Measurements from ENCODE around the gene MYDGF. TPM values are rescaled to one million over a fixed set of nuclear protein-coding genes. Genes with fewer than 3 reads are reported as not detected.
A peak's percentile ranks its signal among the peaks of the same experiment; 100 is the strongest.

The MYDGF gene
- total and polyA plus RNA-seq, 4 donors, result 85.1 to 222 (median 144) TPM

GRCh38 chr19:4650159-4650558, 20.0 kb downstream of the MYDGF start:
- no peaks in the 10 kb centered on the region for H3K9me3 ChIP-seq (ENCODE audit: control insufficient read depth in 4 of 4, low read length in 3 of 4)
- 72% methylated on average over 2 of the region's 2 CpGs for WGBS
- peaks cover 0 to 14% (median 7%) of the 10 kb centered on the region in 4 donors for H3K36me3 ChIP-seq (ENCODE audit: control insufficient read depth in 4 of 4, insufficient read depth in 3 of 4, low read depth in 1 of 4, low read length in 3 of 4)
- H3K4me3 ChIP-seq (ENCODE audit: low read depth in 1 of 3, low read length in 3 of 3), result no peak overlapping the region
- no peak for TF ChIP-seq EGR1 (IDR thresholded peaks at IDR 0.05; ENCODE audit: low read depth in 2 of 2)
- TF ChIP-seq, protein P1, sequence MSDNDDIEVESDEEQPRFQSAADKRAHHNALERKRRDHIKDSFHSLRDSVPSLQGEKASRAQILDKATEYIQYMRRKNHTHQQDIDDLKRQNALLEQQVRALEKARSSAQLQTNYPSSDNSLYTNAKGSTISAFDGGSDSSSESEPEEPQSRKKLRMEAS (IDR thresholded peaks at IDR 0.05), result no peak
- no peak for TF ChIP-seq YY1 (IDR thresholded peaks at IDR 0.05)
- TF ChIP-seq HNF4G (IDR thresholded peaks at IDR 0.05), result no peak
- no peak for TF ChIP-seq JUND (IDR thresholded peaks at IDR 0.05)
- DNase-seq (ENCODE audit: low spot score), result no peak
- no peaks in the 10 kb centered on the region for H3K27me3 ChIP-seq (ENCODE audit: control insufficient read depth in 4 of 4, insufficient read depth in 4 of 4, low read length in 3 of 4)
- H3K27ac ChIP-seq (ENCODE audit: low read depth in 1 of 2, low read length in 2 of 2), result peak overlapping the region in 1 of 2 donors; percentile 10
- H3K9ac ChIP-seq (ENCODE audit: low read depth in 1 of 2, low read length in 2 of 2), result no peak overlapping the region
- H3K4me1 ChIP-seq (ENCODE audit: control insufficient read depth in 4 of 4, insufficient read depth in 4 of 4, low read length in 3 of 4), result peaks cover 8 to 54% (median 35%) of the 10 kb centered on the region in 4 donors

- Histone ChIP-seq H3K9ac (ENCODE audit: low read depth in 1 of 2, low read length in 2 of 2) (no peak overlapping the region), H3K4me3 (ENCODE audit: low read depth in 1 of 3, low read length in 3 of 3) (no peak overlapping the region), H3K36me3 (ENCODE audit: control insufficient read depth in 4 of 4, insufficient read depth in 3 of 4, low read depth in 1 of 4, low read length in 3 of 4) (peaks cover 0 to 14% (median 8%) of the 10 kb centered on the region in 4 donors), H3K27ac (ENCODE audit: low read depth in 1 of 2, low read length in 2 of 2) (peak overlapping the region in 1 of 2 donors; percentile 10), H3K9me3 (ENCODE audit: control insufficient read depth in 4 of 4, low read length in 3 of 4) (no peaks in the 10 kb centered on the region), H3K27me3 (ENCODE audit: control insufficient read depth in 4 of 4, insufficient read depth in 4 of 4, low read length in 3 of 4) (no peaks in the 10 kb centered on the region), H3K4me1 (ENCODE audit: control insufficient read depth in 4 of 4, insufficient read depth in 4 of 4, low read length in 3 of 4) (peaks cover 8 to 48% (median 30%) of the 10 kb centered on the region in 4 donors)
- no peak for TF ChIP-seq NR2F2 (IDR thresholded peaks at IDR 0.05)
- TF ChIP-seq RXRA (IDR thresholded peaks at IDR 0.05), result no peak
- DNase-seq (ENCODE audit: low spot score), result no peak
- WGBS, result 67% methylated on average over 19 of the region's 19 CpGs
These were observed 20.6 kb downstream of the MYDGF start for GRCh38 chr19:4649392-4650047.

GRCh38 chr19:4647676-4648644, 22.2 kb downstream of the MYDGF start:
- no peak for DNase-seq (ENCODE audit: low spot score)
- Histone ChIP-seq H3K27ac (ENCODE audit: low read depth in 1 of 2, low read length in 2 of 2) (peak overlapping the region in 1 of 2 donors; percentile 4), H3K27me3 (ENCODE audit: control insufficient read depth in 4 of 4, insufficient read depth in 4 of 4, low read length in 3 of 4) (no peaks in the 10 kb centered on the region), H3K4me1 (ENCODE audit: control insufficient read depth in 4 of 4, insufficient read depth in 4 of 4, low read length in 3 of 4) (peaks cover 3 to 37% (median 21%) of the 10 kb centered on the region in 4 donors), H3K9me3 (ENCODE audit: control insufficient read depth in 4 of 4, low read length in 3 of 4) (no peaks in the 10 kb centered on the region), H3K36me3 (ENCODE audit: control insufficient read depth in 4 of 4, insufficient read depth in 3 of 4, low read depth in 1 of 4, low read length in 3 of 4) (peaks cover 0 to 14% (median 8%) of the 10 kb centered on the region in 4 donors), H3K9ac (ENCODE audit: low read depth in 1 of 2, low read length in 2 of 2) (no peak overlapping the region), H3K4me3 (ENCODE audit: low read depth in 1 of 3, low read length in 3 of 3) (no peak overlapping the region)
- peak in 1 of 2 donors; percentile 11 for TF ChIP-seq RXRA (IDR thresholded peaks at IDR 0.05)
- TF ChIP-seq NR2F2 (IDR thresholded peaks at IDR 0.05), result peak; percentile 99
- TF ChIP-seq EGR1 (IDR thresholded peaks at IDR 0.05; ENCODE audit: low read depth in 2 of 2), result no peak
- no peak for TF ChIP-seq CTCF (IDR thresholded peaks at IDR 0.05; ENCODE audit: low read depth, low read length, missing input control)
- TF ChIP-seq SP1 (IDR thresholded peaks at IDR 0.05), result peak; percentile 28
- 67% methylated on average over 20 of the region's 20 CpGs for WGBS

Data from liver (tissue), 9 donors.